AG08396 (cell line): ENCODE measurements around the gene HMGA1.
A peak's percentile ranks its signal among the peaks of the same experiment; 100 is the strongest.
"Not testable (repeated sequence)": the region's sequence is repeated elsewhere in the genome, so short reads cannot be mapped to it uniquely, and the experiment has no call there.

Source experiments
- DNase-seq: peaks from one replicate; pipeline ENCODE4 v3.0.0; 2012; ENCODE audit warnings: low spot score, mixed read lengths

Gene HMGA1

DNA sequence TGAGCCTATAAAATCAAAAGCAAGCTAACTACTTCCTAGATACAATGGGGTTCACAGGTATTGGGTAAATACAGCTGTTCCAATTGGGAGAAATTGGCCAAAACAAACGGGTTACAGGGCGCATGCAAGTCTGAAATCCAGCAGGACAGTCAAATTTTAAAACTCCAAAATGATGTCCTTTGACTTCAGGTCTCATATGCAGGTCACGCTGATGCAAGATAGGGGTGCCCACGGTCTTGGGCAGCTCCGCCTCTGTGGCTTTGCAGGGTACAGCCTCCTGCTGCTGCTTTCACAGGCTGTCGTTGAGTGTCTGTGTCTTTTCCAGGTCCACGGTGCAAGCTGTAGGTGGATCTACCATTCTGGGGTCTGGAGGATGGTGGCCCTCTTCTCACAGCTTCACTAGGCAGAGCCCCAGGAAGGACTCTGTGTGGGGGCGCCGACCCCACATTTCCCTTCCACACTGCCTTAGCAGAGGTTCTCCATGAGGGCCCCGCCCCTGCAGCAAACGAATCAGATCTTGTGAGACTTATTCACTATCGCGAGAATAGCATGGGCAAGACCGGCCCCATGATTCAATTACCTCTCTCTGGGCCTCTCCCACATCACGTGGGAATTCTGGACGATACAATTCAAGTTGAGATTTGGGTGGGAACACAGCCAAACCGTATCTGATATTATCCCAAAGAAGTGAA, 24.0 kb downstream of the HMGA1 start:
- DNase-seq = no peak

GRCh38 chr6:34263484-34263883, 26.8 kb downstream of the HMGA1 start:
- DNase-seq = not testable (repeated sequence)

DNA sequence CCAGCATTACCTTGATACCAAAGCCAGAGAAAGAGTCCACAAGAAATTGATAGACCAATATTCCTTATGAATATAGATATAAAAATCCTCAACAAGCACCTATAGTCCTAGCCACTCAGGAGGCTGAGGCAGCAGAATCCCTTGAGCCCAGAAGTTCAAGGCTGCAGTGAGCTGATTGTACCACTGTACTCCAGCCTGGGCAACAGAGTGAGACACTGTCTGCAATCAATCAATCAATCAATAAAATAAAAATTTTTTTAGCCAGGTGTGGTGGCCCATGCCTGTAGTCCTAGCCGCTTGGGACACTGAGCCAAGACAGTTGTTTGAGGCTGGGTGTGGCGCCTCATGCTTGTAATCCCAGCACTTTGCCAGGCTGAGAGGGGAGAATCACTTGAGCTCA, 31.1 kb downstream of the HMGA1 start:
- no peak for DNase-seq

DNA sequence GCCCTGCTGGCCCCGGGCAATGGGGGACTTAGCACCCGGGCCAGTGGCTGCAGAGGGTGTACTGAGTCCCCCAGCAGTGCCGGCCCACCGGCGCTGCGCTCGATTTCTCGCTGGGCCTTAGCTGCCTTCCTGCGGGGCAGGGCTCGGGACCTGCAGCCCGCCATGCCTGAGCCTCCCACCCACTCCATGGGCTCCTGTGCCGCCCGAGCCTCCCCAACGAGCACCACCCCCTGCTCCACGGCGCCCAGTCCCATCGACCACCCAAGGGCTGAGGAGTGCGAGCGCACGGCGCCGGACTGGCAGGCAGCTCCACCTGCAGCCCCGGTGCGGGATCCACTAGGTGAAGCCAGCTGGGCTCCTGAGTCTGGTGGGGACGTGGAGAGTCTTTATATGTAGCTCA, 32.5 kb downstream of the HMGA1 start:
- DNase-seq = not testable (repeated sequence)

DNA sequence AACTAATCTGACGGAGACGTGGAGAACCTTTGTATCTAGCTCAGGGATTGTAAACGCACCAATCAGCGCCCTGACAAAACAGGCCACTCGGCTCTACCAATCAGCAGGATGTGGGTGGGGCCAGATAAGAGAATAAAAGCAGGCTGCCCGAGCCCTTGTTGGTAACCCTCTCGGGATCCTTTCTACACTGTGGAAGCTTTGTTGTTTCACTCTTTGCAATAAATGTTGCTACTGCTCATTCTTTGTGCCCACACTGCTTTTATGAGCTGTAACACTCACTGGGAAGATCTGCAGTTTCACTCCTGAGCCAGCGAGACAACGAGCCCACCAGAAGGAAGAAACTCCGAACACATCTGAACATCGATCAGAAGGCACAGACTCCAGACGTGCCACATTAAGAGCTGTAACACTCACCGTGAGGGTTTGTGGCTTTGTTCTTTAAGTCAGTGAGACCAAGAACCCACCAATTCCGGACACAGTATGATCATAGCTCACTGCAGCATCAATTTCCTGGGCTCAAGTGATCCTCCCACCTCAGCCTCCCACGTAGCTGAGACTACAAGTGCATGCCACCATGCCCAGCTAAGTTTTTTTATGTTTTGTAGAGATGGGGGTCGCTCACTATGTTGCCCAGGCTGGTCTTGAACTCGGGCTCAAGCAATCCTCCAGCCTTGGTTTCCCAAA, 33.1 kb downstream of the HMGA1 start:
- DNase-seq = not testable (repeated sequence)

GRCh38 chr6:34272013-34272926, 35.6 kb downstream of the HMGA1 start:
- DNase-seq = no peak

DNA sequence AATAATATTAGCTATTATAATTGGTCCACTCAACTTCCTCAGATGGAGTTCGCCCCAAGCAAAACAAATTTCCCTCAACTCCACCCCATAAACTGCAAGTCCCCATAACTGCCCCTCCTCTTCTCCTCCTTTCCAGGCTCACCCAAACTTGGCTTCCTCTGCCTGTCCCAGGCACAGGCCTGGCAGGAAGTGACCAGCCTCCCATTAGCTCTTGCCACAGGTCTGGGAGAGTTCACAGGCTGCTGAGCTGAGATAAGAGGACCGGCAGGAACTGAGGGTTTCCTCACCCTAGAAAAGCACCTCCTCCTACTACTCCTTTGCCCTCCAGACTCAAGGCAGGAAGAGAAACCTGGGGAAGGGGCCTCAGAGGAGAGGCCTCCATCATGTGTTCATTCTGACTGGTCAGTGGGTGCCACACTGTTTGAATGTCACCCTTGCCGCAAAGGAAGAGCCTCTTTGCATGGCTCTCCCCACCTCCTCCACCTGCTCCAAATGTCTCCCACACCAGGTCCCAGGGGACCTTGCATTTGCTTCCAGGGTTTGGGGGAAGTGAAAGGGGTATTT, 36.7 kb downstream of the HMGA1 start:
- DNase-seq = peak; percentile 24

DNA sequence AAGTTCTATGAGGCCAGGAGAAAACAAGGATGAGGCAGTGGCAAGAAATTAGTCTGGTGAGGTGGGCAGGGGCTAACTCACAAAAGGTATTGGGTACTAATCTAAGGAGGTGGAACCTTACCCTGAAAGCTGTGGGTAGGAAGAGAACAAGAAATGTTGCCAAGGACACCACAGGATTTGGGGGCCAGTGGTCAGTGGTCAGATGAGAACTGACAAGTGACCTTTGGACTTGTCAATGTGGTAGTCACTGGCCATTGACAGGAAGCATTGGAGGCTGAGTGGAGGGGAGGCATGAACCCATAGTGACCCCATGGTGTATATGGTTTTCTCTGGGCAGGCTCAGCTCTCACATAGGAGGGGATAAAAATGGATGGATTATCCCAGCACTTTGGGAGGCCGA, 37.5 kb downstream of the HMGA1 start:
- DNase-seq = no peak

DNA sequence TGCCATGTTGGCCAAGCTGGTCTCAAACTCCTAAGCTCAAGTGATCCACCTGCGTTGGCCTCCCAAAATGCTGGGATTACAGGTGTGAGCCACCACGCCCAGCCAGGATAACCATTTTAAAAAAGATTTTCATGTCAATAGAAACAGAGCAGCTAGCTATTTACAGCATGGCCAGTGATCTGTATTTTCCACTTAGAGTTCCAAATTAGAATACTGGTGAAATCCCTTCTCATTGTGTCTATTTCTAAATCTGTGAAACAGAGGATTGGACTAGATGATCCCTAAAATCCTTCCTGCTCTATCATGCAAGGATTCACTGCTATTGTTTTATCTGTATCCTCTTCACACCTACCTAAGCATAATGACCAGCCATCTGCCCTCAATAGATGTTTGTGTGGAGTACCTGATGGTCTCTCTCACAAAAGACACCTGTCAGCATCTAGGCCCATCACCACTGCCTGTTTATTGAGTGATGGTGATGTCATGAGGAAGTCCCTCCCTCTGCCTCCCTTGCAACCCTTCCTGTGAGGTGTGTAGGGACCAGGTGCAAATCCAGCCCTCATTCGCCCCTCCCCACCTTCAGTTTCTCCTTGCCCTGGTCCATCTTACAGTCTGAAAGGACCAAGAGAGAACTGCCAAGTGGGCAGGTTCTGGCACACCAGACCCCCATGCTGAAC, 38.6 kb downstream of the HMGA1 start:
- no peak for DNase-seq

- DNase-seq = no peak
These were observed 39.5 kb downstream of the HMGA1 start for GRCh38 chr6:34276191-34276590.

GRCh38 chr6:34276881-34277762, 40.4 kb downstream of the HMGA1 start:
- no peak for DNase-seq

- no peak for DNase-seq
These were observed 41.1 kb downstream of the HMGA1 start for GRCh38 chr6:34277763-34278112.

DNA sequence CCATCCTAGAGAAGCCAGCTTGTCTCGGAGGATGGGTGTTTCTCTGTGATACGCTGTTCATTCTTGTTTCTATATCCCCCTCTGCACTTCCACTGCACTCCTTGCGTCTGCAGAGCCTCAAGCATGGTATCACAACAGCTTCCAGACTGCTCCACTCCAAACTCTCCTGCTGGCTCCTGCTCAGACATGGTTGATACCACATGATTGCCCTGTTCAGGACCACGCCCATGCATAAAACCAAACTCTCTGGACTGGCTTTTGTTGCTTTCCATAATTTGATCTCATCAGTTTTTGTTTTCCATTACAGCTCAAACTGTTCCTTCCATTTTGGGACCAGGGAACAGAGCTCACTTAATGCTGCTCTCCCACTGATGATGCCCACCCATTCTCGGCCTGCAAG, 42.2 kb downstream of the HMGA1 start:
- no peak for DNase-seq

DNA sequence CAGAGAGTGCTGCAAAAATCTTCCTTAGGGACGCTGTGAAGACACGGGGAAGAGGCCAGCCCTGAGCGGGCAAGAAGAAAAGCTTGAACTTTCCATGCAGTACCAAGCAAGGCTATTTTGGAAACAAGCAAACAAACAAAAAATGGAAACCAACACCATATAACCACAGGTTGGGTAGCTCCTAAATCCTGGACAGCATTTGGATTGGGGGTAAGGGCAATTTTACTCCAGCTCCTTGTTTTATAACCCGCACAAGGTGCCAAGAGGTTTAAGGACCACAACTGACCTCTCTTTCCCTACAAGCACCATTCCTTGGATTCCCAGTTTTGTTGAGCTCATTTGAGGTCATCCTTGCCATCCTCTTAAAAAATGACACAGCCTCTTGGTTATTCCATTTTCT, 43.5 kb downstream of the HMGA1 start:
- no peak for DNase-seq

GRCh38 chr6:34281702-34282334, 45.1 kb downstream of the HMGA1 start:
- no peak for DNase-seq

DNA sequence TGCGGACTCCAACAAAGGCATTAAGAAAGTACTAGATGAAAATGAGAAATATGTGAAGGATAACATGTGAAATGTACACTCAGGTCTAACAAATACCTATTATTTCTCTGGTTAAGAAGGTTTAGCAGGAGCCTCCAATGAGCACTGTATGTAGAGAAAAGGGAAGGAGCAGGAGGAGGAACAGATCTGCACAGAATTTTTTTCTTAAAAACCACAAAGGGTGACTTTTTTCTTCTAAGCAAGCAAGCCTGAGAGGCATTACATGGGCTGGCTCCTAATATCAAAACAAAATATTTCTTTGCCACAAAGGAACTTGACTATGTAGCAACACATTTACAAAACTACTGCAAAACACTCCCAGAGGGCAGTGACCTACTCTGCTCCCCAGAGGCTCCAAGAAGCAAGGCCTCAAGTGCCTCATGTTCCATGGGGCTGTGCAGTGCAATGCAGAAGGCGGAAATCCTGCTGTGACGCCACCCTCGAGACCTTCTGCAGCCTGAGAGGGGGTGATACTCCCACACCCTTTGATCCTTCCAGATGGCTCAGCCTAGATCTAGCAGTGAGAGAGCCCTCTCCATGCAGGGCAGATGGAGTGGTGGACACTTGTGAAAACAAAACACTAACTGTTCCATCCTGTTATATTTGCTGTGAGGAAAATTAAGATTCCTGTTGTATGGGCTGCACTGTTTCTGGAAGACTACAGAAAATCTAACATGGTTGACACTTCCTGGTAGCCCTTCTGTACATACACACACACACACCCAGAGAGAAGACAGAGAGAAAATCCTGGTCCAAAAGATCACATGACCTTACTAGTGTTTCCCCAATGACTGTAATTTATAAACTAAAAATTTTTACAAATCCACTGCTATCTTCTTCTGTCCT, 48.1 kb downstream of the HMGA1 start:
- peak; percentile 63 for DNase-seq

DNA sequence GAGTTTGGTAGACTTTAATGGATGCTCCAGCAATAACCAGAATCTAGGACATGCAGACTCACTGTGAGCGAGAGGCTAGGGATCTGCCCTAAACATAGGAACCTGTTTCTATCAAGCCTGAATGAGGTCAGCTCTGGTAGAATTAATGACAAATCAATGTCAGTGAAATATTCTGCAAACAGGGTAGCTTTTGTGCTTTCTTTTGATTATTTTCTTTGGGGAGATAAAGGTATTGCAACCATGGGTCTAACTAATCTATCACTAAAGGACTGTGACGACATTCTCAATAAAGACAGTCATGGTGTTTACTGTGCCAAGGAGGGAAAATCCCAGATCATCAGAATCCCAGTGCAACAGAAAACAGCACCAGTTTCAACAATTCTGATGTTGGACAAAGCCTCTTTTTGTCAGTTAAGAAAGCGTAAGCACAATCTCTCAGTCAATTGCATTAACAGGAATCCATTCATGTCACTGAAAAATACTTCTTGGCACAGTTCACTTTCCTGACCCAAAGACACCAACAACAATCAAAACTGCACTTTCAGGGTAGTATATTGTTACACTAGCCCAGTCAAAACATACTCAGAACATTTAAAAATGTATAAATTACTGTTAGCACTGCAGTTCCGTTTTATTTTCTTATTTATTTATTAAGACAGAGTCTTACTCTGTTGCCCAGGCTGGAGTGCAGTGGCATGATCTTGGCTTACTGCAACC, 48.9 kb downstream of the HMGA1 start:
- no peak for DNase-seq

DNA sequence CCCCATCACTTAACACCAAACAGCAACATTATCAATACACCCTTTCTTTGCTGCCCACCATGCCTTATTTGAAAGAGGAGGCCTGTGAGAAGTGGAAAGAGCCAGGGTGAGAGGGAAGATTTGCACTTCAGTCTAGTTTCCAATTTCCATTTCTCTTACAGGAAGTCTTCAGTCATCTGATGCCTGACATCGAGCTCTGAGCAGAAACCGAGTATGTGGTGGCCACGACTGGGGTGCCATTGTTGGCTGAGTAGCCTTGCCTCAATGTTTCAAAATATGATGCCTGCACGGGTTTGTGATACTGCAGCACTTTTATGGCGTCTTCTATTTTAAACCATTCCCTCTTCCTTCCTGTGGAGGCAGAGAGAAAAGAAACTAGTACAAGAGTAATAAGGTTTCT, 51.9 kb downstream of the HMGA1 start:
- no peak for DNase-seq

GRCh38 chr6:34289137-34289536, 52.5 kb downstream of the HMGA1 start:
- no peak for DNase-seq
